ENCODE results near the gene KRT81. TPM values are rescaled to one million over a fixed set of nuclear protein-coding genes. Genes with fewer than 3 reads are reported as not detected.

Gene KRT81
- total RNA-seq, 1 experiment from 2014 or later: 2.5 TPM

- ChIA-PET CTCF (interaction anchor here (0.6 to 0.7 kb wide), 4 partner anchors 11 to 144 kb away, joined by 3 to 6 read pairs (median 4); no protein-coding TSS in a partner anchor), POLR2A (ENCODE audit: unreplicated experiment) (interaction anchor here (0.7 kb wide), 1 partner anchor 141 kb away, joined by 5 read pairs; no protein-coding TSS in a partner anchor)
- Histone ChIP-seq H2AFZ (no peak overlapping the region), H3K4me2 (no peak overlapping the region), H3K27ac (no peak overlapping the region), H4K20me1 (ENCODE audit: insufficient read depth) (no peaks in the 10 kb centered on the region), H3K4me3 (no peak overlapping the region), H3K27me3 (ENCODE audit: insufficient read depth, low read depth) (no peaks in the 10 kb centered on the region), H3K36me3 (ENCODE audit: low read depth) (no peaks in the 10 kb centered on the region), H3K79me2 (ENCODE audit: low read depth) (no peaks in the 10 kb centered on the region), H3K9me2 (ENCODE audit: insufficient read depth) (no peaks in the 10 kb centered on the region), H3K4me1 (replicated peaks; ENCODE audit: insufficient read depth) (peaks cover 23% of the 10 kb centered on the region), H3K9me3 (ENCODE audit: insufficient read depth, low read depth) (no peaks in the 10 kb centered on the region), H3F3A (ENCODE audit: insufficient read depth, low read depth) (peaks cover 22% of the 10 kb centered on the region)
- intact Hi-C loops (cut with micrococcal nuclease; ENCODE audit: unreplicated experiment): no loop called here
- TF ChIP-seq EZH2 (IDR thresholded peaks at IDR 0.05; ENCODE audit: low read depth): no peak
- TF ChIP-seq, protein P1, sequence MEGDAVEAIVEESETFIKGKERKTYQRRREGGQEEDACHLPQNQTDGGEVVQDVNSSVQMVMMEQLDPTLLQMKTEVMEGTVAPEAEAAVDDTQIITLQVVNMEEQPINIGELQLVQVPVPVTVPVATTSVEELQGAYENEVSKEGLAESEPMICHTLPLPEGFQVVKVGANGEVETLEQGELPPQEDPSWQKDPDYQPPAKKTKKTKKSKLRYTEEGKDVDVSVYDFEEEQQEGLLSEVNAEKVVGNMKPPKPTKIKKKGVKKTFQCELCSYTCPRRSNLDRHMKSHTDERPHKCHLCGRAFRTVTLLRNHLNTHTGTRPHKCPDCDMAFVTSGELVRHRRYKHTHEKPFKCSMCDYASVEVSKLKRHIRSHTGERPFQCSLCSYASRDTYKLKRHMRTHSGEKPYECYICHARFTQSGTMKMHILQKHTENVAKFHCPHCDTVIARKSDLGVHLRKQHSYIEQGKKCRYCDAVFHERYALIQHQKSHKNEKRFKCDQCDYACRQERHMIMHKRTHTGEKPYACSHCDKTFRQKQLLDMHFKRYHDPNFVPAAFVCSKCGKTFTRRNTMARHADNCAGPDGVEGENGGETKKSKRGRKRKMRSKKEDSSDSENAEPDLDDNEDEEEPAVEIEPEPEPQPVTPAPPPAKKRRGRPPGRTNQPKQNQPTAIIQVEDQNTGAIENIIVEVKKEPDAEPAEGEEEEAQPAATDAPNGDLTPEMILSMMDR (conservative IDR thresholded peaks at IDR 0.05): no peak
- DNase-seq: peak in 1 of 2 experiments; percentile 37
- no TSS peak for BruUV-seq (replicated peaks)
Measured at GRCh38 chr12:52333321-52333720, 42.0 kb upstream of the KRT81 start.

GRCh38 chr12:52332381-52332780, 41.0 kb upstream of the KRT81 start:
- TF ChIP-seq EZH2 (IDR thresholded peaks at IDR 0.05; ENCODE audit: low read depth): no peak
- TF ChIP-seq, protein P1 (conservative IDR thresholded peaks at IDR 0.05): no peak
- H3K4me3 ChIP-seq: no peak overlapping the region
- H3K4me1 ChIP-seq (replicated peaks; ENCODE audit: insufficient read depth): peaks cover 27% of the 10 kb centered on the region
- no peaks in the 10 kb centered on the region for H3K9me3 ChIP-seq (ENCODE audit: insufficient read depth, low read depth)
- DNase-seq: no peak
- H3K36me3 ChIP-seq (ENCODE audit: low read depth): no peaks in the 10 kb centered on the region
- POLR2A ChIA-PET (ENCODE audit: unreplicated experiment): no interaction called here
- H2AFZ ChIP-seq: no peak overlapping the region
- CTCF ChIA-PET: interaction anchor here (0.7 kb wide), 1 partner anchor 86 kb away, joined by 3 read pairs; no protein-coding TSS in a partner anchor
- H3K27ac ChIP-seq: no peak overlapping the region
- H4K20me1 ChIP-seq (ENCODE audit: insufficient read depth): no peaks in the 10 kb centered on the region
- peaks cover 18% of the 10 kb centered on the region; the same call in 1 of the 2 replicates for H3F3A ChIP-seq (ENCODE audit: insufficient read depth, low read depth)
- no peaks in the 10 kb centered on the region for H3K9me2 ChIP-seq (ENCODE audit: insufficient read depth)
- no TSS peak for BruUV-seq (replicated peaks)
- no peaks in the 10 kb centered on the region for H3K79me2 ChIP-seq (ENCODE audit: low read depth)
- no peak overlapping the region for H3K4me2 ChIP-seq
- intact Hi-C loops (cut with micrococcal nuclease; ENCODE audit: unreplicated experiment): no loop called here
- H3K27me3 ChIP-seq (ENCODE audit: insufficient read depth, low read depth): no peaks in the 10 kb centered on the region

DNA sequence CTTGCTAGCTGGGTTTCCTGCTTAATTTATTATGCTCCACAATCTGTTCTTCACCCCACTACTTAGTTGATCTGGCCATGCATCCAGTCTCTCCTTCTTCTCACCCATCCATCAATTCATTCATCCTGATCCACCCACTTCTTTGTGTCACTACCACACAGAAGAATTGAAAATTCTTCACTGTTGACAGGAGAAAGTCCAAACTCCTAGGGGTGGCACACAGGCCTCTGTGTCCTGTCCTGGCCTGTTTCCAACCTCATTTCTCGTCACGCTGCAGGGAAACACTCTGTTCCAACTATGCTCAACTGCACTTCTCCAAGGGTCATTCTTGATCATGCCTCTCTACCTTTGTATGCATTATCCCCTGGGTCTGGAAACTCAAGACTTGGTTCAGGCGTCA, 40.5 kb upstream of the KRT81 start:
- CTCF ChIA-PET: interaction anchor here (0.7 kb wide), 1 partner anchor 37 kb away, joined by 3 read pairs; no protein-coding TSS in a partner anchor
- no TSS peak for BruUV-seq (replicated peaks)
- H3K4me3 ChIP-seq: no peak overlapping the region

More for the DNA sequence above, 40.5 kb upstream of the KRT81 start:
- Histone ChIP-seq H2AFZ (no peak overlapping the region), H3K79me2 (ENCODE audit: low read depth) (no peaks in the 10 kb centered on the region), H4K20me1 (ENCODE audit: insufficient read depth) (no peaks in the 10 kb centered on the region), H3F3A (ENCODE audit: insufficient read depth, low read depth) (peaks cover 14% of the 10 kb centered on the region; the same call in 1 of the 2 replicates), H3K27ac (no peak overlapping the region), H3K4me1 (replicated peaks; ENCODE audit: insufficient read depth) (peaks cover 27% of the 10 kb centered on the region), H3K4me2 (no peak overlapping the region), H3K9me2 (ENCODE audit: insufficient read depth) (no peaks in the 10 kb centered on the region), H3K27me3 (ENCODE audit: insufficient read depth, low read depth) (no peaks in the 10 kb centered on the region), H3K9me3 (ENCODE audit: insufficient read depth, low read depth) (no peaks in the 10 kb centered on the region), H3K36me3 (ENCODE audit: low read depth) (no peaks in the 10 kb centered on the region)
- intact Hi-C loops (cut with micrococcal nuclease; ENCODE audit: unreplicated experiment): no loop called here
- DNase-seq: no peak
- TF ChIP-seq, protein P1 (conservative IDR thresholded peaks at IDR 0.05): no peak
- TF ChIP-seq EZH2 (IDR thresholded peaks at IDR 0.05; ENCODE audit: low read depth): no peak
- POLR2A ChIA-PET (ENCODE audit: unreplicated experiment): interaction anchor here (0.6 kb wide), 1 partner anchor 250 kb away, joined by 3 read pairs; no protein-coding TSS in a partner anchor

Measured in PC-9 (cell line).